GM18909 (cell line): ENCODE results near the gene PALLD.

Source experiments
- ATAC-seq: cut with Tn5 transposase; IDR thresholded peaks from one replicate; pipeline ENCODE4 v1.9.1; 2021; ENCODE audit warnings: mild to moderate bottlenecking; ENCODE audit not compliant: unreplicated experiment, poor library complexity

PALLD gene

DNA sequence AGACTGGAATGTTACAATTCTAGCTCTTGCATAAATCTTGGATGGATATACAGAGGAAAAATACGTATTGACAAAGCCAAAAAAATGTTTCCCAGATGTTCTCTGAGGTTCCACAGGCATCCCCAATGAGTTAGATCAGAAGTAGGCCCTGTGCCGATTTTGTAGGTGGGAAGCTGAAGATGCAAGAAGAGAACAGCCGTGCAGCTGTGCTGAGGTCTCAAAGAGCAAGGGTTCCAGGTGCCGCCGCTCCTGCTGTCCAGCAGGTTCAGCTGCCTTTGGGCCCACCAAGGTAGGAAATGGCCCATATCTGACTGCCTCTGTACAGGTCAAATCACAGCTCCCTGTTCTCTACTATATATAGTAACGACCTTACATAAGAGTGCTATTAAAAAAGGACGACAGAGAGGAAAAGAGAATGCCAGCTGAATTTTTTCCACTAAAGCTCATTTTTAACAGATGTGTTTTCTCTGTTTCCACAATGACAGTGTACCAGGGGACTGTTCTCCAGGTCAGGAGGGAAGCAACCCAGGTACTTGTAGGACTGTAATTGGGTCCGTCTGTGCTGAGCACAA is 357.6 kb downstream of the PALLD start:
- no peak for ATAC-seq

- ATAC-seq = no peak
Observed at GRCh38 chr4:168856312-168856711, 359.5 kb downstream of the PALLD start.

GRCh38 chr4:168857009-168857408 is 360.2 kb downstream of the PALLD start:
- no peak for ATAC-seq

DNA sequence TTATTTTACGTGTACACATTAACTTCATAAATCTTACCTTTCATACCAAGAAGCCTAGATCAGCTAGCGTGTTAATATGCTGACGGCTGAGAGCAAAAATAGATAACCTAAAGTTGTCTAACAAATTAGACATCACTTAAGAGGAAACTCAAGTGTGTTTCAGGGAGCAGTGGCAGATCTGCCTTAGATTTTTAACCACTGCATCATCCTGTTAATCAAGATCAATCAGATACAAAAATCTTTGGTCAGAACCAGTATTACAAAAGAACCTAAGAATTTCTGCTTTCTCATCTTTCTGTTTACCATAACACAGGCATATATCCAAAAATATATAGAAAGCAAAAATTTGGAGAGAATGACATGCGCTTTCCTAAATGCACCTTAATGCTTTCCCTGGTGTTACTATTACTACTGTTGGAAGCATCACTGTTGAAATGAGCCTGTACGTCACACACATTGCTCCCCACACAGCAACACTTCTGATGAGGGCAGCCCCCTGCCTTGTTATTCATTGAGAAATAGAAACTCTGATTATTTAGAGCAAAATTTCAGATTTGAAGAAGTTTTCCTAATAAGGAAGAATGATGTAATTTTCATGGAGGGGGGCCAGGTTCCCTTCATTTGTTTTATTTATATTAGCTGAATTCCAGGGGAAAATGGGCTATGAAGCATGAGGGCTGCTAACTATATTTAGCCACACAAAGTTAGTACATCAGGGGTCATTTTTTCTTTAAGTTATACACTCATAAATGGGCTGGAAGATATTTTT is 360.9 kb downstream of the PALLD start:
- no peak for ATAC-seq

- ATAC-seq = no peak
Observed at GRCh38 chr4:168859100-168859499, 362.2 kb downstream of the PALLD start.

- ATAC-seq = peak; percentile 94
Observed at GRCh38 chr4:168859888-168860694, 363.2 kb downstream of the PALLD start.

DNA sequence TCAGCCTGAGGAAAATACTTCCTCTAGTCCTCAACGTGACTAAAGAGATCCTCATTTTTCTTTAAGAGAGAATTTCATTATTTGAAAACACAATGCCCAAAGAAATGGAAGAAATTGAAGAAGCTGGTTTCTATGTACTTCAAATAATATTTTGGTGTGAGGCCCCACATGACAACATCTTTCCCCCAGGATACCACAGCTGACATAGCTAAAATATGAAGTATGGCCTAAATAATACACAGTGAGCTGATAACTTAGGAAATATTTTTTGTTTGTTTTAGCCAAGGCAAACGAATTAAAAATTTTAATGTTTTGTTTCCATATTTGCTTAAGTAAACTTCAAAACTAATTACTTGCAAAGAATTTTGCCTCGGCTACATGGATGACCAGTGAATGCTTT is 364.0 kb downstream of the PALLD start:
- no peak for ATAC-seq

DNA sequence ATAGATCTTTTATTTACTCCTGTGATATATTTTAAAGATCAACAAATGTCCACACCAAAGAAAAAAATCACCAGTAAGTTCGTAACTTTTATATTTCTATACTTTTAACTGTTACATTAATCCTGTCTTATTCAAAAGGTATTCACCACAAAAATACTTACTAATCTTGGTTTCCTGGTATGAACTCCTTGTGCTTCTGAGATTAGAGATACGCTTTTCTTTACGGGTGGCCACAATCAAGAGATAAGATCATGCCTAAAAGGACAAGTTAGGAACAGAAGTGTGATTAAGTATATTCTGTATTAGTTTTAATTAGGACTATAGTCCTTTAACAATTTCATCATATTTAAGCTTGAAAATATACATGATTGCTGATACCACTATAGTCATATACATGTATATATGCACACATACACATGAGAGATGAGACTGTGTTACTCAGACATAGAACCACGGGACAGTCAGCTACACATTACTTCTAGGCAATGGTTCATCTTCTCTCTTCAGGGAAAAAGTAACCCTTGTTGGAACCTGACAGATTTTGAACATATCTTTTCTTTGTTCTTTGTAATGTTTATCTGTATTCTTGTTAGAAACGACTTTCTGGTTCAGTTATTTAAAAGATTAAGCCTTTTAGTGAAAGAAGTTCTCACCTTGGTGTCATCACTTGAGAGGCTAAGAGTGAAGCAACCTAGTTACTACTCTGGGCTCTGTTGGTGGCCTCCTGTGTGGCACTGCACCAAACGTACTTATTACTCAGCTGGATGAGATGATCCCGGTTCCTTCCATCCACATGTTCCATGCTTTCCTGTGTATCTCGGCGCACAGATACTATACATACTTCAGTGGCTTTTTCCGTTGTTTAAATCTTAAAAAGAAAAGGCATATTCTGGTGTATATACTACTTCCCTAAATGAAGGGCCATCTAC is 367.1 kb downstream of the PALLD start:
- ATAC-seq = no peak

DNA sequence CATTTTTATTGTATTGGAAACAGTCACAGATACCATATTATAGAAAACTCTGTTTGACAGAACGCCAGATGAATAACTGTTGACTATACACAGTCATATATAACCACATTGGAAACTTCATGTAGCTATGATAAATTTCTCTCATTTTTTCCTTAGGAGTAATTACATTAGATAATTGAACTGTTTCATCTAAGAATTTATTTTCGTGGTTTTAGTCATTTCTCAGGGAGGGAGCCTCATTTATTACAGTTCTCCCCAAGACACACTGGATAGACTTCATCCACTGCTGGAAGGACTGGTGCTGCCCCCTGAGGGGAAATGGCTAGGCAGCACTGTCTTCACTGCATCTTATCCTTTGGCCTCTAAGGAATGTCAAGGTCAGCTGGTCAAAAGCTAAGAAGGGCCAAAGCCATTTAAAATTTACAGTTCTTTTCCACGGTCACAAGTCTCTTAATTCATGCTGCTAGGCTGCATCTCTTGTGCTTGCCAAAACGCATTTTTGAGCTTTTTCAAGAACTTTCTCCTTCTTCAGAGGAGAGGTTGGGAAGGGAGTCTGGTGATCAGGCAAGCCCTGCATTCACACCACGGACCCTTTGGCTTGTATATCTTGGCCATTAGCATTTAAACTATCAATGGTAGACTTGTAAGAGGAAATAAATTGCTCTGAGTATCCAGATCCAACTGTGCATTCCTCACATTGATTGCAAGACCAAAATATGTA is 368.1 kb downstream of the PALLD start:
- no peak for ATAC-seq

DNA sequence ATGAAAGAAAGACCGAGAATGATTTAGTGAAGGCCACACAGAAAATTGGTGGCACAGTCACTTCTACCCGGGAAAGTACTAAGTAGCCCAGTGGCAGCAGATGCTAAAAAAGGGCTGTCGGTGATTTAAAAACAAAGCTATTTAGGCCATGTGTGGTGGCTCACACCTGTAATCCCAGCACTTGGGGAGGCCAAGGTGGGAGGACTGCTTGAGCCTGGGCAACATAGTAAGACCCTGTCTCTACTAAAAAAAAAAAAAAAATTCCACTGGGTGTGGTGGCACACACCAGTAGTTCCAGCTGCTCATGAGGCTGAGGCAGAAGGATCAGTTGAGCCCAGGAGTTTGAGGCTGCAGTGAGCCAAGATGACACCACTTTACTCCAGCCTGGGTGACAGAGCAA is 369.0 kb downstream of the PALLD start:
- no peak for ATAC-seq

- ATAC-seq = no peak
Observed at GRCh38 chr4:168866635-168867034, 369.8 kb downstream of the PALLD start.

DNA sequence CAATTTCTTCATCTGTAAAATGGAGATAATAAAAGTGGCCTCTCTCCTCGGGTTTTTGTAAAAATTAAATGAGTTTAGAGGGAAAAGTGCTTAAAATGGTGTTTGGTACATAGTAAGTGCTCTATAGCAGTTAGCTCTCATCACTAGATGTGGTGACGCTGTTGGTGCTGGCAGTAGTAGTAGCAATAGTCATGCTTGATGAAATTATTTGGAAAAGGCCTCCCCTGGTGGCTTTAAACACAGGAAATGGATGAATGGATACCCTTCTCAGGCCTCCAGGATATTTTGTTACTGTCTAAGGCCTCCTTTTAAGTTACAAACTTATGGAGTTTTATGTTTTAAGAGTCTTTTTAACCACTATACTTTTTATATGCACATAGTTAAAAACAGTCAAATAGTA is 370.3 kb downstream of the PALLD start:
- no peak for ATAC-seq

- no peak for ATAC-seq
Observed at GRCh38 chr4:168868044-168868781, 371.4 kb downstream of the PALLD start.

GRCh38 chr4:168868802-168869201 is 371.9 kb downstream of the PALLD start:
- no peak for ATAC-seq

DNA sequence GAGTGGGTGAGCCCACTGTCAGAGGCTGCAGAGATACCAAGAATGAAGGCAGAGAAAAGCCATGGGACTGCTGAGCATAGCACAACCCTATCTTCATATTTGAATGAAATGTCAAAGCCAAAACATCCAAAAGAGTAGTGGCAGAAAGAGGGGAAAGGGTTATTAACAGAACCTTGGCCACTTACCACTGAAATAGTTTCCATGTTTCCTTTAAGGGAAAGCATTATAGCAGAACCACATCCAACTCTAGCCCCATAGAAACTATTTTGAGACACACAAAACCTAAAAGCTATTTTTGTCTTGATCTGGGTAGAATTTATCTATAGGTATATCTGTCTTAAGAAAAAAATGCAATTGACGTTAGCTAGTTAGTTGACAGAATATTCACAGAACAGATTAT is 373.2 kb downstream of the PALLD start:
- ATAC-seq = no peak

GRCh38 chr4:168871632-168872031 is 374.8 kb downstream of the PALLD start:
- no peak for ATAC-seq

GRCh38 chr4:168874083-168874482 is 377.2 kb downstream of the PALLD start:
- no peak for ATAC-seq

GRCh38 chr4:168876106-168876505 is 379.3 kb downstream of the PALLD start:
- ATAC-seq = no peak
